ENCODE data around the gene RNF7.
"Not testable (repeated sequence)": the region's sequence is repeated elsewhere in the genome, so short reads cannot be mapped to it uniquely, and the experiment has no call there.

RNF7 gene

DNA sequence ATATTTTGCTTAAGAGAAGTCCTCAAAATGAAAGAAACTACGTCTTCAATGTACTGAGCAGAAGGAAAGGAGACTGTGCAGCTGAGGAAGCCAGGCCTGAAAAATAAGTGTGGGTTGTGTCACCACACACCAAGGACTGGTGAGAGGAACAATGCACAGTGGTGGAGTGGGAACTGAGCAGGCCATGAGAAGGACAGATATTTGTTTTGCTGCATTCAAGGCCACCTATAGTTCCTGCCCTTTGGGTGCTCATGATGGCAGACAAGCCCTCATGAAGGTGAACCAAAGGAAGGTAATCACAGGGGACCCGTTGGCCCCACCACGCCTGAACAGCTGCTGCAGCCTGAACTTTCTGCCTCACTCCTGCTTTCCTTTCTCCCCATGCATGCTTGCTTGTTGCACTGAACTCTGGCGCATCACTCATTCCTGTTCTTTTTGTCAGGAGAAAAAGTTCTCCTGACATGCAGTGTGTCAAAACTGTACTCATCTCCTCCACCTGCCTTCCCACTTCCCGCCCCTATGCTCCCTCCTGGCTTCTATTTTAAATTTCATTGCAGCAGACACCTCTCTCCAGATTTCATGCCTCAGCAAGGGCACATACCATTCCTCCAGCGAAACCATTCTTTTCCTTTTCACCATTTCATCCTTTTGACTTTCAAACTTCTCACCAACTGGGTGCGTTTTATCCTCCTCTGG lies 2.2 kb upstream of the RNF7 start:
- no peak for DNase-seq (ENCODE audit: low spot score)

DNA sequence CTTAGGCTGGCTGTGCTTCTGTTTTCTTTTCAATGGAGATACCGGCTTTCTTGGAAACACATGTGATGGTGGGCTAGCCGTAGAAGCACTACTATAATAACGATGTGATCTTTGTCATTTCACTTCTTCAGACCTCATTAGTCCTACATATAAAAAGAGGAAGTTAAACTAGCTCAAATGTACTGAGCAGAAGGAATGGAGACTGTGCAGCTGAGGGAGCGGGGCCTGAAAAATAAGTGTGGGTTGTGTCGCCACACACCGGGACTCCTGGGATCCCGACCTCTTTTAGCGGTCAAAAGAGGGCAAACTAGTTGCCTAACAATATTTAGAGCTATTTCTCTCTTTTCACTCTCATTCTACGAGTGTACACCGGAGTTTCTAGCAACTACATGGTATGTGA lies 1.0 kb upstream of the RNF7 start:
- DNase-seq (ENCODE audit: low spot score): no peak

DNA sequence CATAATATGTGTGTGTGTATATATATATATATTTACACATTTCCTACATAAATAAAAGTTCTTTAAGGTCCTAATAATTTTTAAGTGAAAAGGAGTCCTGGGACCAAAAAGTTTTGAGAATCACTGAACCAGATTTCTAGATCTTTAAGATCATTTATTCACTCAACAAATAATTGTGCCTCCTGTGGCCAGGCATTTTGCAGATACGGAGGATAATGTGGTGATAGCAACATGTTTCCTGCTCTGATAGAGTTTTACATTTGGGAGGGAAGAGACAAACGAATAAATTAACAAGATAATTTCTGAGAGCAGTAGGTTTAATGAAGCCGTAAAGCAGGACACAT lies 448 bp upstream of the RNF7 start:
- no peak for DNase-seq (ENCODE audit: low spot score)

DNA sequence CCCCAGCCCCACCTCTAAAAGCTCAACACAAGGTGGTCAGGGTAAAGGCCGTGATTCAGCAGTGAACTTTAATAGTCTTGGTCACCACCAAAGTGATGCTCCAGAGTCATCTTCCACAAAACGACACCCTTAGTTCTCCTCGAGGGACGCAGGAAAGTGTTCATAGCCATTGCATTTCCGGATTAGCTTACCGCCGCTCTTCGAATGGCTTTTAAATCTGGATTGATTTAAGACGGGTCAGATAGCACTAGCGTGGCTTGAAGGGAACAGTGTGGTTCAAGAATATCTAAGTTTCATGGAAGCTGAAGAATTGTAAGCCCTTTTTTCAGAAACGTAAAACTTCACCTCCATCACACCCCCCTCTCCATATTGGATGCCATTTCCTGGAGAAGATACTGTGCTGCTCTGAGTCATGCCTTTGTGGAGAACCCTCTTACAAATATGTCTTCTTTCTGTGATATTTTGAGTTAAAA lies 829 bp downstream of the RNF7 start:
- DNase-seq (ENCODE audit: low spot score): peak; percentile 33

DNA sequence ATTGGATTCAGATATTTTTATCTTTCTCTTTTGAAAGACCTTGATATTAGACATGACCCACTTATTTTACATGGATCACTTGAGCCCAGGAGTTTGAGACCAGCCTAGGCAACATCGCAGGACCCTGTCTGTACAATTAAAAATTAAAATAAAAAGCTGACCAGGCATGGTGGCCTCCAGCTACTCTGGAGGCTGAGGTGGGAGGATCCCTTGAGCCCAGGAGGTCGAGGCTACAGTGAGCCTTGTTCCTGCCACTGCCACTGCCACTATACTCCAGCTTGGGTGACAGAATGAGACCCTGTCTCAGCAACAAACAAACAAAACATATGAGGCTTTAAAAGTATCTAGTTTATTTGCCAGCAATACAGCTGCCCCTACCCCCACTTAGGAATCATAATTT lies 1.6 kb downstream of the RNF7 start:
- no peak for DNase-seq (ENCODE audit: low spot score)

DNA sequence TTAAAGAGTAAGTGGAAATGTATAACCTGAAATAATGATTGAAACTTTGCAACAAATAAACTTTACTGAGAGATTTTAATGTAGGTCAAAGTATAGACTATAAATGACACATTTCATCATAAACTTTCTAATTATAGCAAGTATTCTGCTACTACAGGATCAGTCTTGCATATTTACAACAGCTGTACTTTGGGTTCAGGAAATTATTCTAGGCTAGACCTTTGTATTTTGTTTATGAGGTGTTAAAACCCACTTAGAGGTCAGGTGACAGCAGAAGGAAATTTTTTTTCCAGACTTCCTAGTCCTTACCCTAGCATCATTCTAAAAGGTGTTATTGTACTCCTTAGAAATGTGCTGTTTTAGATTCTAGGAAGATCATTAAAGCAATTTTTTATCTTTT lies 2.3 kb downstream of the RNF7 start:
- no peak for DNase-seq (ENCODE audit: low spot score)

DNA sequence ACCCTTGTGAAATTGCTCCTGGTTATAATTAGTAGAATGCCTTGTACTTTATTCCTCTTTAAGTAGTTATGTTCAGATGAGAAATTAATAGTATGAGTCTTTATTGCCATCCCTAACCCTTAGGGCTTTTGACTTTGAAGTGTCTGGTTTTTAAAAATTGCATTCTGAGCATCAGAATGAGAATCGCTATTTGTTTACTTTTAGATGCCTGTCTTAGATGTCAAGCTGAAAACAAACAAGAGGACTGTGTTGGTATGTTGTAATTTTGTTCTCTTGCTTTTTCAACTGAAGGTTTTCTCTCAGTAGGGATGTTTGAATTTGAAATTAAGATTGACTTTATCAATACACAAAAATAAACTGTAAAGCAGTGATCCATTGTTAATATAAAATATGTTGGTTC lies 5.2 kb downstream of the RNF7 start:
- DNase-seq (ENCODE audit: low spot score): no peak

DNA sequence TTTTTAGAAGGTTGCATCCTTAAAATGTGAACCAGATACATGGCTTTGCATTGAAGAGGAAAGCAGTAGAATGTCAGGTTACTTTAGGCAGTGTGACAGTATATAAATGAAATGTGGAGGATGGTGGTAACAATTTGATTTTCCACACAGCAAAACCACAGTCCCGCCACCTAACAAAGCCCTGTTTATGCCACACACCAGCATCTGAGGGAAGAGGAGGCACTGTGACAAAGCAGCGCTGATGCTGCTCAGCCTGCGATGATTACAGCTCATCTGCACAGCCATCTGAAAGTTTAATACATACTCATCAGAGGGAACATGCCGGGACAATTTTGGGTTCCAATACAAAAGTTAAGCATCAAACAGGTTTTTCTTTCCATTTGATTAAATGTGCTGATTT lies 8.9 kb downstream of the RNF7 start:
- no peak for DNase-seq (ENCODE audit: low spot score)

DNA sequence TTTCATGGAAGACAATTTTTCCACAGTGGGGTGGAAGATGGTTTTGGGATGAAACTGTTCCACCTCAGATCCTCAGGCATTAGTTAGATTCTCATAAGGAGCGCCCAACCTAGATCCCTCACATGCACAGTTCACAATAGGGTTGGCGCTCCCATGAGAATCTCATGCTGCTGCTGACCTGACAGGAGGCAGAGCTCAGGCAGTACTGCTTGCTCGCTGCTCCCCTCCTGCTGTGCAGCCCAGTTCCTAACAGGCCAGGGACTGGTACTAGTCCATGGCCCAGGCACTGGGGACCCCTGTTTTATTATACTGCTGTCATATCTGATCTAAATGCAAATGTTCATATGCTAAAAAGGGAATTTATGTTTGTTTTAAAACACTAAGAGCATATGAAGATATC lies 15.3 kb downstream of the RNF7 start:
- no peak for DNase-seq (ENCODE audit: low spot score)

DNA sequence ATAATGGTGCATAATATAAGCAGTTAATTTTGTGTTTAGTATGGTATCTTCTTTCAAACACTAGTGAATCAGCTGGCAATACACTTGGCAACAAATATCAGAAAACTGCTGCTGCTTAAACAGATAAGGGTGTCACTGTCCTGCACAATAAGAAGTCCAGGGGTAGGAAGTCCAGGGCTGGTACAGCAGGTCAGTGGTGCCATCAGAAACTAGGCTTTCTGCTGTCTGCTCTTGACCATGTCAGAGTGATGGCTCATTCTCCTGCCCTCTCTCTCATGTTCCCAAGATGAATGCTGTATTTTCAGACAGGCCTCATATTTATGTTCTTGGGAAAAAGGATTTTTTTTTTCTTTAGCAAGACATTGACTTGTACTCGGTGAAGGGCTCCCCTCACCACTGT lies 15.9 kb downstream of the RNF7 start:
- DNase-seq (ENCODE audit: low spot score): no peak

DNA sequence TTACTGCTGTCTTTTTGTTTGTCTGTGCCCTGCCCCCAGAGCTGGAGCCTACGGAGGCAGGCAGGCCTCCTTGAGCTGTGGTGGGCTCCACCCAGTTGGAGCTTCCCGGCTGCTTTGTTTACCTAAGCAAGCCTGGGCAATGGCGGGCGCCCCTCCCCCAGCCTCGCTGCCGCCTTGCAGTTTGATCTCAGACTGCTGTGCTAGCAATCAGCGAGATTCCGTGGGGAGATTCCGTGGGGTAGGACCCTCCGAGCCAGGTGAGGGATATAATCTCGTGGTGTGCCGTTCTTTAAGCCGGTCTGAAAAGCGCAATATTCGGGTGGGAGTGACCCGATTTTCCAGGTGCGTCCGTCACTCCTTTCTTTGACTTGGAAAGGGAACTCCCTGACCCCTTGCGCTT lies 24.5 kb downstream of the RNF7 start:
- DNase-seq (ENCODE audit: low spot score): not testable (repeated sequence)

DNA sequence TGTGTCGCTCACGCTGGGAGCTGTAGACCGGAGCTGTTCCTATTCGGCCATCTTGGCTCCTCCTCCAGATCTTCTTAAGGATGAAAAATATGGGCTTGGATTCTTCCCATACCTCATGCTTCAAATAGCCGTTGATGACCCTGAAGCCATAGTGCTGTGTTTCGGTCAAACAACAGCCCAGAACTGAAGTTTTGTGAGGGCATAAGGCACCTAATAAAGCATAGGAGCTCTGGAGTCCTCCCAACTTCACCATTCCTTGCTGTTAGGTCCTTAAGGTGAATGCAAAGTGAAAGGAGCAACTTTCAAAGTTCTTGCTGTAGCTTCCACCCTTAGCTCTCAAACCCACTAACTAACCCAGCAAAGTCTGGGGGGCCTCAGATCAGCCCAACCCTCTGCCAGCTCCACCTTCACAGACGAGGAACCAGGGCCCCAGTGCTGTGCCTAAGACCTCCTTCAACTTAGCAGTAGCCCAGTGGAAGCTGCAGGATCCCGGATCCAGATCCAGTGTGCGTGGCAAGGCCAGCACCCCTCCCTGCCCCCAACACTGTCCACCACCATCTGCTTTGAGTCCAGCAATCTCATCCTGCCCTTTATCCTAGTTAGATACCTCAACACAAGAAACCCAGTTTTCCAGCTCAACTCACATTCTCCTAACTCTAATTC lies 25.1 kb downstream of the RNF7 start, which contains the start of gene GRK7:
GRK7 (plus strand) TSS at position 321 of the 663 bp plus-strand sequence. CDS start 14,877 bp downstream, outside the sequence.
- no peak for DNase-seq (ENCODE audit: low spot score)

DNA sequence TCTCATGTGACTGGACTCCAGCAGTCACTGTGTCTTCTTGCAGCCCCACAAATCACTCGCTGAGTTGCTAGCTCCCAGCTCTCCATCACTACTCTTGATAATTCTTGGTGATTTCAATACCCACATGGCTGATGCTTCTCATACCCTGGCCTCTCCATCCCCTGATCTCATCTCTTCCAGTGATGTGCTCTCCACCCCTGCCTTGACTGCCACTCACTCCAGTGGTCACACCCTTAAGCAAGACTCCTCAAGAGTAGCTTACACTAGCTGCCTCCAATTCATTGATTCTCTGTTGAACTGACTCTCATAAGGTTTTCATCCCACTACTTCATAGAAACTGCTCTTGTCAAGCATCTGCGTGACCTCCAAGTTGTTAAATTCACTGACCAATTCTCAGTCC lies 25.9 kb downstream of the RNF7 start:
- no peak for DNase-seq (ENCODE audit: low spot score)

DNA sequence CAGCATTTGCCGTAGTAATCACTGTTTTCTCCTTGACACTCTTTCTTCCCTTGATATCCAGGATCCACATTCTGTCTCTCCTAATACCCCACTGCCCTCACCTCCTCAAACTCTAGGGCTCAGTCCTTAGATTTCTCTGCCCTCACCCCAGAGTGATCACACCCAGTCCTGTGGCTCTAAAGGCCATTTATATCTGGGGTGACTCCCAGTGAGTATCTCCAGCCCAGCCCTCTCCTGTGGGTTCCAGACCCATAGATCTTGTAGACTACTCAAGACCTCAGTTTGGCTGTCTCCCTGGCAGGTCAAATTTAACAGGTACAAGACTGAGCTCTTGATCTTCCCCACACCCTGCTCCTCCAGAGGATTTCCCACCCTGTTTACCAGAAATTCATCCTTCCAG lies 26.4 kb downstream of the RNF7 start:
- DNase-seq (ENCODE audit: low spot score): no peak

DNA sequence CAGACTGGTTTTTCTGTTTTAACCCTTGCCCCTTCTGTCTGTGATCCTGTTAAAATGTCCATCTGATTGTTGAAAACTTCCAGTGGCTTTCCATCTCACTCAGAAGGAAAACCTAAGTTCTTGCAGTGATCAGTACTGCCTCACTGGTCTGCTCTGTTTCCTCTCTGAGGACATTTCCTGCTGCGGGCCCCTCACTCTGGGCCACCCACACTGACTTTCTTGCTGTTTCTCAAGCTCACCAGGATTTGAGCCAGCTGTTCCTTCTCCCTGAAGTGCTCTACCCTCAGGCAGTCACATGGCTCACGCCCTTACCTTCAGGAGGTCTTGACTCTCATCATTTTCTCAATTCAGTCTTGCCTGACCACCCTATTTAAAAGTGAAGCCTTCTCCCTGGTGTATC lies 26.9 kb downstream of the RNF7 start:
- no peak for DNase-seq (ENCODE audit: low spot score)

DNA sequence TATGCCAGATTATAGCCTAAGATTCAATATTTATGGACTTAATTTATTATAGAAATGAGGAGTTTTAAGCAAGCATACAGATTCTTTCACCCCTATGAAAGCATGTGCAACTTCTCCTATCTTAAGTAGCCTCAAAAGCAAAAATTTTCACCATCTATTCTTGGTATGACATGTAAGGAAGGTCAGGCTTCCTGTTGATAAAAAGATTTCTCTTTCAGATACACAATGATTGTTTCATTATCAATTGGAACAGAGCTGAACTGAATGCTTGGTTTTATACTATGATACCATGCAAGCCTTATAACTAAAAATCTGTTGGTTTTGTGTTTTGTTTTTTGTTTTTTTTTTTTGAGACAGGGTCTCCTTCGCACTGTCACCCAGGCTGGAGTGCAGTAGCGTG lies 29.0 kb downstream of the RNF7 start:
- no peak for DNase-seq (ENCODE audit: low spot score)

DNA sequence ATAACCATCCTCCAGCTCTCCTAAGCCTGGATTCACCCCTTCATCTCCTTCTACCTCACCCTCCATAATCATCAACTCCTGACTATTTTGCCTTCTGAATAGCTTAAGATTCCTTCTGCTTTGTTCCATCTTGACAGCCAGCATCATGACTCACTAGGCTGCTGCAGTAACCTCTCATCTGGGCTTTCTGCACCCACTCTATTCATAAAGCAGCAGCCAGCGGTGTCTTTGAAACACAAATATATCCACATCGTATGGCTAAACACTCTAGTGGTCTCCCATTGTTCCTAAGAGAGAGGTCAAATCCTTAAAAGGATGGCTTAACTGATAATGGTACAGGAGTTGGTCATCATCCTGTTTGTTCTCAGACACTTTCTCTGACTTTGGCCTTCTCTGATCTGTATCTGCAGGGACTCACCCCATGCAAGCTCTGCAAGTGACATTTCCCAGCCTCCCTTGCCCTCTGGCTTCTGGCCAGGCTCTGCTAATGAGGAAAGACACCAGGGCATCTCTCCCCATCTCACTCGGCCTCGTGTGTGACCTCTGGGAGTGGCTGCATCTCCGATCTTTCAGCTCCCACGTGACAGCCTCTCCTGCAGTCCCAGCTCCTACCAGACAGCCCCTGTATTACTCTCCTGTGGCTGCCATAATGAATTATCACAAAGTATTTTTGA lies 31.3 kb downstream of the RNF7 start:
- DNase-seq (ENCODE audit: low spot score): no peak

DNA sequence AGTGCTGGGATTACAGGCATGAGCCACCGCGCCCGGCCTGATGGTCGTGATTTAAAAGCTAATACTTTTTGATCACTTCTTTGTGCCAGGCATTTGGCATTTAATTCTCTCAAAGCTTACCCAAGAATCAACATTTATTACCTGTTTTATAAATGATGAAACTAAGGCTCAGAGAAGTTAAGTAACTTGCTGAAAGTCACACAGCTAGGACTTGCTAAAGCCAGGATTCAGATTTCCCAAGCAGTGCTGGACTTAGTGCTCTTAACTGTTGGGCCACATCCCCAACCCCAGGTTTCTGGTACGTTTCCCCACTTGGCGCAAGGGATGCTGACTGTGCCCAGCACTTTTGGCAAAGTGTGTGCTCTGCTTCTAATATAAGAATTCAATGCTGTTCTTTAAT lies 35.6 kb downstream of the RNF7 start:
- no peak for DNase-seq (ENCODE audit: low spot score)

DNA sequence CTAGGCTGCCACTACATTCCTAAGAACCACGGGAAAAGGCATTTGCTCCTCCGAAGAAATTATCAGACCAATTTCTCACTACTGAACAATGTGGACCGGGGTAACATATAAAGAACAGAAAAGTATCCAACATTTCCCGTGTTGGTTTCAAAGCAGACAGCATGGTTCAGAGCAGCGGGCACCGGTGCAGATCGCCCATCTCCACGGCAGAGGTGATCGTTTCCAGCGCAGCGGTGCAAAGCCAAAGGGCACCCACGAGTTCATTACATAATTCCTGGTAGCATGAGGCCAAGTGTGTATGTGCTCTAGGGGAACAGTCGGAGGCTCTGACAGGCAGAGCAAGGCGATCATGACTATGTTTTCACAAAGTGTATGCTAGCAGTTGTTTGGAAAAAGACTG lies 38.3 kb downstream of the RNF7 start:
- no peak for DNase-seq (ENCODE audit: low spot score)

DNA sequence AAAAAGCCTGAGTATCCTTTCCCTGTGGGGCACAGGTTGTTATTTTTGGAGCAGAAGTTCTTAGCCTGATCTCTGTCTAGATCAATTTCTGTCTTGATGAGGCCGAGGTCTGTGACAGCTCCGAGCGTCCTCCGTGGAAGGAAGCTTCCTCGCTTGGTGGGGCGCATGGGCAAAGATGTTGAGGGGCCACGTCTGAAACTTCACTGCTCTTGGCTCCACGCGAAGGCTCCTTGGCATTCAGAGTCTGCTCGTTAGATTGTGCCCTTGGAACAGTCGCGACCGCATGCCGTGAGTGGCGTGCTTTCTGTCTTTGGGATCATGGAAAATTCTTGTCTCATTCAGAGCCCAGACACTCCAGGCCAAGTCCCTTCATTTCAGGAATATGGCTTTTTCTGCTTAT lies 38.8 kb downstream of the RNF7 start:
- no peak for DNase-seq (ENCODE audit: low spot score)

DNA sequence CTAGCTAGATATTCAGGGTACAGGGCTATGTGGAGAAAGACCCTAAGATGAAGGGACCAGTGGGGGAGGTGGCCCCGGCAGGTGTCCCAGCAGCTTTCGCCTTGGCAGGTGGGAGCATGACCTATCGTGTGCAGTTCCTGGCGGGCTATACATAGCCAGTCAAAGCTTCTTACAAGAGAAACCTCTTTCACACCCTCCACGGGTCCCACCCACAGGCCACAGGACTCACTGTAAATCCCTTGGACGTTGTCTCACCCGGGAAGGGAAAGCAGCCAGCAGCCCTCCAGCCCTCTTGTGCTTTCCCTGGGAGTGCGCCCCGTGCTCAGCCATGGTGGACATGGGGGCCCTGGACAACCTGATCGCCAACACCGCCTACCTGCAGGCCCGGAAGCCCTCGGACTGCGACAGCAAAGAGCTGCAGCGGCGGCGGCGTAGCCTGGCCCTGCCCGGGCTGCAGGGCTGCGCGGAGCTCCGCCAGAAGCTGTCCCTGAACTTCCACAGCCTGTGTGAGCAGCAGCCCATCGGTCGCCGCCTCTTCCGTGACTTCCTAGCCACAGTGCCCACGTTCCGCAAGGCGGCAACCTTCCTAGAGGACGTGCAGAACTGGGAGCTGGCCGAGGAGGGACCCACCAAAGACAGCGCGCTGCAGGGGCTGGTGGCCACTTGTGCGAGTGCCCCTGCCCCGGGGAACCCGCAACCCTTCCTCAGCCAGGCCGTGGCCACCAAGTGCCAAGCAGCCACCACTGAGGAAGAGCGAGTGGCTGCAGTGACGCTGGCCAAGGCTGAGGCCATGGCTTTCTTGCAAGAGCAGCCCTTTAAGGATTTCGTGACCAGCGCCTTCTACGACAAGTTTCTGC lies 40.1 kb downstream of the RNF7 start:
- no peak for DNase-seq (ENCODE audit: low spot score)

DNA sequence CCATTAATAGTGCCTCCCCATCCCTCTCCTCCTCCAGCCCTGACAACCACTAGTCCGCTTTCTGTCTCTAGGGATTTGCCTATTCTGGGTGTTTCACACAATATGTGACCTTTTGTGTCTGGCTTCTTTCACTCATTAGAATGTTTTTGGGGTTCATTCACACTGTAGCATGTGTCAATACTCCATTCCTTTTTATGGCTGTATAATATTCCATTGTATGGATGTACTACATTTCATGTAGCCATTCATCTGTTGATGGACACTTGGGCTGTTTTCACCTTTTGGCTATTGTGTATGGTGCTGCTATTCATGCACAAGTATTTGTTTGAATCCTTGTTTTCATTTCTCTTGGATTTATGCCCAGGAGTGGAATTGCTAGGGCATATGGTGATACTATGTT lies 41.6 kb downstream of the RNF7 start:
- no peak for DNase-seq (ENCODE audit: low spot score)
